Stimulated activated naive CD8-positive, alpha-beta T cell treated with anti-CD3 and anti-CD28 coated beads, Interleukin-15, amount 100 ng/mL, for 72 hours (primary cell): ENCODE results near the gene FGFBP1.
A peak's percentile ranks its signal among the peaks of the same experiment; 100 is the strongest.

Source experiments
- ATAC-seq: fragments of 150-1000 bp; cut with Tn5 transposase; 2 replicates; pipeline ENCODE4 v1.10.0; 2021; ENCODE audit warnings: mild to moderate bottlenecking, moderate library complexity
- DNase-seq, 2 donors: peaks; one replicate each; pipeline ENCODE4 v3.0.0; 2021 to 2022
- H3K27ac Mint-ChIP-seq, 2 donors: one replicate each; pipeline ENCODE4 v1.8.0; 2022; ENCODE audit warnings: mild to moderate bottlenecking in 2 of 2, mixed read lengths in 2 of 2, moderate library complexity in 2 of 2
- H3K27me3 Mint-ChIP-seq: one replicate; pipeline ENCODE4 v1.8.0; 2022; ENCODE audit warnings: mixed read lengths
- H3K4me1 Mint-ChIP-seq: one replicate; pipeline ENCODE4 v1.8.0; 2022; ENCODE audit warnings: mild to moderate bottlenecking, mixed read lengths
- H3K4me3 Mint-ChIP-seq, 2 donors: one replicate each; pipeline ENCODE4 v1.8.0; 2022; ENCODE audit warnings: mild to moderate bottlenecking in 2 of 2, mixed read lengths in 2 of 2, moderate library complexity in 1 of 2
- H3K9me3 Mint-ChIP-seq, 2 donors: one replicate each; pipeline ENCODE4 v1.8.0; 2022; ENCODE audit warnings: mixed read lengths in 2 of 2

The FGFBP1 gene

DNA sequence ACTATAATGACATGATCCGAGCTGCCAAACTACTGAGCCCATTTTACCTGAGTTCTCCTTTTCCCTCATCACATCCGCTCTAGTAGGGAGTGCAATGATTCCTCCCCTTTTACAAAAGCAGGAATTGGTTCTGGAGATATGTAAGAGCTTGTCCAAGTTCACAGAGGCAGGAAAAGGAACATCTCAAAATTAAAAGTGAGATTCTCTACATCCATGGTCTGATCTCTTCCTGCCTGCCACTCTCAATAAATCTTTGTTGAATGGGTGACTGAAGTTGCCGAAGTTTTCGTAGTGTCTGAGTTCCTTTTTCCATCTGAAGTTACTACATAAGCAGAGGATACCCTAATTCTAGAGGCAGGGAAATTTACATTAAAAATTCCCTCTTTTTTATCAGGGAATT lies at the start of gene FGFBP1:
TSS of gene FGFBP1 (minus strand) at position 101 of the 400 bp plus-strand sequence. CDS start 2,108 bp downstream, outside the sequence.
- ATAC-seq = no peak
- Mint-ChIP-seq H3K9me3 (no peaks in the 10 kb centered on the region), H3K27me3 (peaks cover 15% of the 10 kb centered on the region), H3K4me1 (peaks cover 12% of the 10 kb centered on the region), H3K4me3 (no peak within 1 kb of the TSS), H3K27ac (no peak within 1 kb of the TSS)
- DNase-seq = no peak

DNA sequence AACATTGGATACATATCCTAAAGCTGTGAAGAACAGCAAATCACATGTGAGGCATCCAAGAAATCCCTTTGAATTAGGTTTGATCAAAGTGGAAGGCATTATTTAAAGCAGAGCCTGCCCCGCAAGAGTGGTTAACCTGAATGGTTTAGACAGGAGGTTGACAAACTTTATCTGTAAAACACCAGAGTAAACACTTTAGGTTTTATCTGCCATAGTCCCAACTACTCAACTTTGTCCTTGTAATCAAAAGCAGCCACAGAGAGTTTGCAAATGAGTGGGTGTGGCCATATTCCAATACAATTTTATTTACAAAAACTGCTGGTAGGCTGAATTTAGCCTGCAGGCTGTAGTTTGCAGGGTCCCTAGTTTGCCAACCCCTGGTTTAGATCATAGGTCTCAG lies 49.7 kb upstream of the FGFBP1 start:
- H3K27ac Mint-ChIP-seq = no peak overlapping the region
- no peak for ATAC-seq
- DNase-seq = no peak
- H3K4me1 Mint-ChIP-seq = peaks cover 13% of the 10 kb centered on the region
- H3K9me3 Mint-ChIP-seq = no peaks in the 10 kb centered on the region
- peaks cover 10% of the 10 kb centered on the region for H3K27me3 Mint-ChIP-seq
- no peak overlapping the region for H3K4me3 Mint-ChIP-seq

DNA sequence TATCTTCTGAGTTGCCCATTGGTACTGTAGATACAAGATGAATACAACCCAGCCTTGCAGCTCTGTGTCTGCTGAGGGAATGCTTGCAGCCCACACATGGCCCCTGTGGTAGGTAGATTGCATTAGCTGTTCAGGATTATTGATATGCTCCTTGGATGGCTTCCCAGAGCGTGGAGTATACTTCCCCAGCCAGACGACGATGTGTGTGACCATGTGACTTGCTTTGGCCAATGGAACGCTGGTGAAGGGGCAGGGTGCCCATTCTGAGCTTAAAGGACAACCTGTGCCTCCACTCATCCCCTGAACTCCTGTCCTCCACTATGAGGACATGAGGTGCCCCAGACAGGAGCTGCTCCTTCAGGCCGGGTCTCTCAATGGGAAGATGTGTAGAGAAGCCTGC lies 48.4 kb upstream of the FGFBP1 start:
- DNase-seq (no peak), ATAC-seq (no peak)
- Mint-ChIP-seq H3K4me3 (no peak overlapping the region), H3K9me3 (no peaks in the 10 kb centered on the region), H3K4me1 (peaks cover 10% of the 10 kb centered on the region), H3K27ac (no peak overlapping the region), H3K27me3 (peaks cover 10% of the 10 kb centered on the region)

- Mint-ChIP-seq H3K27ac (no peak overlapping the region), H3K4me3 (no peak overlapping the region), H3K4me1 (no peaks in the 10 kb centered on the region), H3K27me3 (peaks cover 2% of the 10 kb centered on the region), H3K9me3 (no peaks in the 10 kb centered on the region)
- DNase-seq (no peak), ATAC-seq (no peak)
These were observed 45.1 kb upstream of the FGFBP1 start for GRCh38 chr4:15983610-15984009.

GRCh38 chr4:15982842-15983524 lies 44.4 kb upstream of the FGFBP1 start:
- Mint-ChIP-seq H3K27ac (no peak overlapping the region), H3K9me3 (no peaks in the 10 kb centered on the region), H3K4me3 (no peak overlapping the region), H3K4me1 (no peaks in the 10 kb centered on the region), H3K27me3 (no peaks in the 10 kb centered on the region)
- DNase-seq (no peak), ATAC-seq (no peak)

- Mint-ChIP-seq H3K27ac (no peak overlapping the region), H3K4me1 (no peaks in the 10 kb centered on the region), H3K9me3 (no peaks in the 10 kb centered on the region), H3K4me3 (no peak overlapping the region), H3K27me3 (no peaks in the 10 kb centered on the region)
- ATAC-seq (no peak), DNase-seq (no peak)
These were observed 38.2 kb upstream of the FGFBP1 start for GRCh38 chr4:15976456-15977447.

DNA sequence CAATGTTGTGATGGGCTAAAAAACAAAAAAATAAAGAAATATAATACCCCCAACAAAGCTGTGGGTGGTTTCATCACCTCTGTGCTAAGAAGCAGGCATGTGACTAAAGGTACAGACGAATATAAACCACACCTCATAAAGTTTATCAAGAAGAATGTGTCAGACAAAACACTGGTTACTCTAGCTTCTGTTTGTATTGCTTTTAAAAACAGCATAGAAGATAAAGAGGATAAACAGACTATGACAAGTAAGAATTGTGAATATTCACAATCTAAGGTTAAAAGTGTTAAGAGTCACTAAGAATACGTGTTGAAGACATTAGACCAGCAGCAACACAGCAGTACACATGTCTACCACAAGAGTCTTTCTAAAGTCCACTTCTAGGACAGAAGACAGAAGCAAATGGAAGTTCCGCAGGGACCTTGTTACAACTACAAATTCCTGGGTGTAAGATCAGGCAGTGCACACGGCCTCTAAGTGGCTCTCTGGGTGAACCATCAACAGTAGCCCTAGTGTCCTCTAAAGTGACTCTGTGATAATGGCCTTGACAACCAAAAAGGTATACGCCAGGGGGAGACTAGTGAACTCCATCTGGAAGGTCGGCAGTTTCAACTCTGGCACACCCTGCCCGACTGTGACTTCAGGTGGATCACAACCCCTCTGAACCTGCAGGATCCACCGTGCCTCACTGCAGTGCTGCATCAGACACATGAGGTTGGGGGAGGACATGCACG lies 32.7 kb upstream of the FGFBP1 start:
- ATAC-seq = no peak
- H3K27ac Mint-ChIP-seq = no peak overlapping the region
- H3K4me1 Mint-ChIP-seq = no peaks in the 10 kb centered on the region
- no peak for DNase-seq
- no peak overlapping the region for H3K4me3 Mint-ChIP-seq
- H3K27me3 Mint-ChIP-seq = peaks cover 6% of the 10 kb centered on the region
- H3K9me3 Mint-ChIP-seq = peaks cover 5 to 8% of the 10 kb centered on the region in 2 donors

- H3K9me3 Mint-ChIP-seq = peaks cover 12 to 13% of the 10 kb centered on the region in 2 donors
- ATAC-seq (no peak), DNase-seq (no peak)
- H3K27ac Mint-ChIP-seq = no peak overlapping the region
- peaks cover 8% of the 10 kb centered on the region for H3K27me3 Mint-ChIP-seq
- H3K4me1 Mint-ChIP-seq = peaks cover 12% of the 10 kb centered on the region
- no peak overlapping the region for H3K4me3 Mint-ChIP-seq
These were observed 30.2 kb upstream of the FGFBP1 start for GRCh38 chr4:15968551-15969300.

GRCh38 chr4:15965325-15965724 lies 26.8 kb upstream of the FGFBP1 start:
- DNase-seq (no peak), ATAC-seq (no peak)
- Mint-ChIP-seq H3K4me1 (peaks cover 46% of the 10 kb centered on the region), H3K27me3 (peaks cover 8% of the 10 kb centered on the region), H3K27ac (peak overlapping the region in 1 of 2 donors; percentile 94), H3K9me3 (peaks cover 12 to 13% of the 10 kb centered on the region in 2 donors), H3K4me3 (no peak overlapping the region)

- ATAC-seq = no peak
- peaks cover 12 to 13% of the 10 kb centered on the region in 2 donors for H3K9me3 Mint-ChIP-seq
- H3K4me1 Mint-ChIP-seq = peaks cover 49% of the 10 kb centered on the region
- H3K27ac Mint-ChIP-seq = peak overlapping the region; percentile 80 to 93
- peaks cover 8% of the 10 kb centered on the region for H3K27me3 Mint-ChIP-seq
- DNase-seq = peak in 1 of 2 donors; percentile 22
- peak overlapping the region in 1 of 2 donors; percentile 35 for H3K4me3 Mint-ChIP-seq
These were observed 25.6 kb upstream of the FGFBP1 start for GRCh38 chr4:15964159-15964558.

DNA sequence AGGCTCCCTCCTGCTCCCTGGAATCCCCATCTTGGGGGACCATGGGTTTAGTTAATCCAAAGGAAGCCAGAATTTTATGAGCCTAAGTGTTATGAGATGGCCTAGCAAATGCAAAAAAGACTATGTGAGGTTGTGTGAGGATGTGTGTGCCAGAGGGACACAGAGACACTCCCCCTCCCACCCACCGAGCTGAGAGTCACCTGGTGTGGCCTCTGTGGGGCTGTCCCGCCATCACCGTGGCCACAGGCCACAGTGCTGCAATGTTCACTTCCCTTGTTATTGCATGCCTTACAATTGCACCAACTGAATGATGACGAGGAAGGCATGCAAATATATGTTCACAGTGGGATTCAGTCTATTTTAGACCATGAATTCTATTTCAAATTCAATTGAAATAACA lies 25.0 kb upstream of the FGFBP1 start:
- H3K9me3 Mint-ChIP-seq = peaks cover 12 to 13% of the 10 kb centered on the region in 2 donors
- peaks cover 55% of the 10 kb centered on the region for H3K4me1 Mint-ChIP-seq
- H3K27me3 Mint-ChIP-seq = peaks cover 8% of the 10 kb centered on the region
- DNase-seq (peak; percentile 81 to 91), ATAC-seq (peak; percentile 97)
- peak overlapping the region; percentile 84 to 93 for H3K4me3 Mint-ChIP-seq
- H3K27ac Mint-ChIP-seq = peak overlapping the region; percentile 93 to 95

GRCh38 chr4:15963001-15963451 lies 24.5 kb upstream of the FGFBP1 start, which contains the start of gene FGFBP2:
TSS of gene FGFBP2 (minus strand) at chr4:15963175. CDS start at chr4:15963129, 46 bp downstream.
- H3K4me1 Mint-ChIP-seq = peaks cover 59% of the 10 kb centered on the region
- H3K4me3 Mint-ChIP-seq = peak within 1 kb of the TSS; percentile 84 to 93
- ATAC-seq = peak; percentile 88
- peaks cover 8% of the 10 kb centered on the region for H3K27me3 Mint-ChIP-seq
- H3K9me3 Mint-ChIP-seq = peaks cover 12 to 13% of the 10 kb centered on the region in 2 donors
- peak within 1 kb of the TSS; percentile 93 to 95 for H3K27ac Mint-ChIP-seq
- DNase-seq = peak; percentile 81 to 88

GRCh38 chr4:15961781-15962510 lies 23.4 kb upstream of the FGFBP1 start:
- H3K27ac Mint-ChIP-seq = peak overlapping the region; percentile 21 to 95
- peaks cover 8% of the 10 kb centered on the region for H3K27me3 Mint-ChIP-seq
- H3K9me3 Mint-ChIP-seq = peaks cover 11 to 13% of the 10 kb centered on the region in 2 donors
- H3K4me3 Mint-ChIP-seq = peak overlapping the region; percentile 84 to 93
- peaks cover 59% of the 10 kb centered on the region for H3K4me1 Mint-ChIP-seq
- DNase-seq (peak; percentile 32 to 47), ATAC-seq (peak; percentile 12)

GRCh38 chr4:15958562-15958961 lies 20.0 kb upstream of the FGFBP1 start:
- H3K27ac Mint-ChIP-seq = no peak overlapping the region
- peak; percentile 19 for ATAC-seq
- H3K27me3 Mint-ChIP-seq = no peaks in the 10 kb centered on the region
- H3K4me3 Mint-ChIP-seq = no peak overlapping the region
- peaks cover 0 to 5% of the 10 kb centered on the region in 2 donors for H3K9me3 Mint-ChIP-seq
- peak in 1 of 2 donors; percentile 18 for DNase-seq
- peaks cover 54% of the 10 kb centered on the region for H3K4me1 Mint-ChIP-seq
